Fibroblast of mammary gland (primary cell): ENCODE results near the gene HP.

Experiments
- DNase-seq: peaks from one replicate; pipeline ENCODE4 v3.0.0-alpha.2; 2010; ENCODE audit warnings: low read depth
- H3K4me3 ChIP-seq: 2 replicates; pipeline ENCODE4 v1.5.1; 2011; ENCODE audit warnings: low read depth, mild to moderate bottlenecking, low read length, moderate library complexity; ENCODE audit not compliant: control insufficient read depth
- TF ChIP-seq, protein P1 (sequence below): conservative IDR thresholded peaks from 2 replicates; pipeline ENCODE4 v1.5.1; 2011; ENCODE audit warnings: low read depth, low read length, inconsistent platforms; ENCODE audit not compliant: control insufficient read depth, insufficient read depth

Gene HP

DNA sequence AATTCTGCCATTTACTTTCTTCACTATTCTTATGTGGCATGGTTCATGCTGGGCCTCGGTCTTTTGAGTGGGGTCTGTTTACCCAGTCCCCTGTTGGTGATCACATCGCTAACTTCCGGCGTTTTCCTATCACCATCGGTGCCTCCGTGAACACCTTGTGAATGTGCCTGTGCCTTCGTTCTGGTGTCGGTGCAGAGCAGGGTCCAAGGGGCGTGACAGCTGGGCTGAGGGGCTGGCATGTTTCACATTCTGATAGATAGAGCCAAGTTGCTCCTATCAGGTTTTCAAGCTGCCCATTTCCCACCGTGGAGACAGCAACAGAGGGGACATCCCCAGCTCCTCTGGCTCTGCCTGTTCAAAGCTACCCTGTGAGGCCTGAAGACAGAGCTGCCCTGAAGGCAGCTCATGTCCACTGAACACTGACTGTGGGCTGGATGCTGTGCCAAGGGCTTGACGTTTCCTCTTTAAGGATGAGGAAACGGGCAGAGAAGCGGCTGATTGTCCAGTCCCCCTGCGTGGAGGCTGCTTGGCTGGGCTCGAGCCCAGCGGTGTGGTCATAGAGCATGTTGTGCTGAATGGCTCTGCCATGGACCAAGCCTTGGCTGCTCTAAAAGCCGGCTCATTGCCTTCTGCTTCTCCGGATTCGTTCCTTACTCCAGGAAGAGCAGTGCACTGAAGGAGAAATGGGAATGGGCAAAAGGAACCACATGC, 28.7 kb upstream of the HP start:
- no peak overlapping the region for H3K4me3 ChIP-seq
- DNase-seq: no peak
- TF ChIP-seq, protein P1, sequence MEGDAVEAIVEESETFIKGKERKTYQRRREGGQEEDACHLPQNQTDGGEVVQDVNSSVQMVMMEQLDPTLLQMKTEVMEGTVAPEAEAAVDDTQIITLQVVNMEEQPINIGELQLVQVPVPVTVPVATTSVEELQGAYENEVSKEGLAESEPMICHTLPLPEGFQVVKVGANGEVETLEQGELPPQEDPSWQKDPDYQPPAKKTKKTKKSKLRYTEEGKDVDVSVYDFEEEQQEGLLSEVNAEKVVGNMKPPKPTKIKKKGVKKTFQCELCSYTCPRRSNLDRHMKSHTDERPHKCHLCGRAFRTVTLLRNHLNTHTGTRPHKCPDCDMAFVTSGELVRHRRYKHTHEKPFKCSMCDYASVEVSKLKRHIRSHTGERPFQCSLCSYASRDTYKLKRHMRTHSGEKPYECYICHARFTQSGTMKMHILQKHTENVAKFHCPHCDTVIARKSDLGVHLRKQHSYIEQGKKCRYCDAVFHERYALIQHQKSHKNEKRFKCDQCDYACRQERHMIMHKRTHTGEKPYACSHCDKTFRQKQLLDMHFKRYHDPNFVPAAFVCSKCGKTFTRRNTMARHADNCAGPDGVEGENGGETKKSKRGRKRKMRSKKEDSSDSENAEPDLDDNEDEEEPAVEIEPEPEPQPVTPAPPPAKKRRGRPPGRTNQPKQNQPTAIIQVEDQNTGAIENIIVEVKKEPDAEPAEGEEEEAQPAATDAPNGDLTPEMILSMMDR: no peak

DNA sequence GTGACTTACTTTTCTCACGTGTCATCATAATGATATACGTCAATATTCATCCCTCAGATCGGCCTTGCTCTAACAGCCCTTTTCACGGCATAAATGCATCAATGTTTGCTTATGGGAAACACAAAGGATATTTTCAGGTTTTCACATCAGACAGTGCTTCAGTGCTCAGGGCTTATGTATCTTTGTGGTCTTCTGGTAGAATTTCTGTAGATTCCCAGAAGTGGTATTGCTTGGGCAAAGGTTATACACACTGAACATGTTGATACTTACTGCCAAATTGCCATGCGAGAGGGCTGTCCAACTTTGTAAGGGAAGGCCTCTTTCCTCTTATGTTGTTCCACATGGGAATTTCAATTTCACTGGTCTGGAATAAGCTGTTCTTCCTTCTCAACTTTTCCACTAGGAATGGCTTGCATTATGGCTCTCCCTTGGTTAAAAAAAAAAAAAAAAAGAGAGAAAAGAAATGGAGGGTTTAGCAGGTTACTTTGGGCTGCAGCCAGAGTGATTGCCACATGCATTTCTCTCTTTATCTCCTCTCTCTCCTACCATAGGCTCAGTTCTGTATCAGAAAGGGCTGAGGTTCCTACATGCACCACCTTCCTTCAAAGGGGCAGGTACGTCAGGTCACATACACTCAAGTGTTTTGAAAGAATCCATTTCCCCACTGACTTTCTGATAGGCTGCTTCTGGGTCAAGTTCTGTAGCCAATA, 26.5 kb upstream of the HP start:
- no peak for DNase-seq
- H3K4me3 ChIP-seq: no peak overlapping the region

DNA sequence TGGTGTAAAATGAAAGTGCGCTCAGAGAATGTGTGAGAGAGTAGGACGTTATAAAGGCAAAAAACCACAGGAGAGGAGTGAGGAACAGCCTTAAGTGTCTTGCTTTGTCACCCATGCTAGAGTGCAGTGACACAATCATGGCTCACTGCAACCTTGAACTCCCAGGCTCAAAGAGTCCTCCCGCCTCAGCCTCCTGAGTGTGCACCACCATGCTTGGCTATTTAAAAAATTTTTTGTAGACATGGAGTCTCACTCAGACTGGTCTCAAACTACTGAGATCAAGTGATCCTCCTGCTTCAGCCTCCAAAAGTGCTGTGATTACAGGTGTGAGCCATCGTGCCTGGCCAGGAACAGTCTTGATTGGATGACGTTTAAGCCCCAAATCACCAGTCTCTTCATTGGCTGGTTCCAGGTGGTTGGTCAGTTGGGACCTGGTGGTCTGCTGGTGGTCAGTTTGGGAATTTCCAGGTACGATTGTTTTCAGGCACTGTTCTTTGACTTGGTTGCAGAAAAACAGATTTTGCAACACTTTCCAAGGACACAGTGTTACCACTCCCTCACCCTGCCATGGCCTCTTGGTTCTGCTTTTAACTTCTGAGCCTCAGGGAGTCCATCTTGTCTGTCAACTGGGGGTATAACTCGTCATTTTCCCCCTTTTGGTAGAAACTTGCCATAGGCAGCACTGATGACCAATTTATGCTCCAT, 24.6 kb upstream of the HP start:
- no peak for DNase-seq
- no peak overlapping the region for H3K4me3 ChIP-seq
- TF ChIP-seq, protein P1: no peak

More for the DNA sequence above, 26.5 kb upstream of the HP start:
- TF ChIP-seq, protein P1: no peak

DNA sequence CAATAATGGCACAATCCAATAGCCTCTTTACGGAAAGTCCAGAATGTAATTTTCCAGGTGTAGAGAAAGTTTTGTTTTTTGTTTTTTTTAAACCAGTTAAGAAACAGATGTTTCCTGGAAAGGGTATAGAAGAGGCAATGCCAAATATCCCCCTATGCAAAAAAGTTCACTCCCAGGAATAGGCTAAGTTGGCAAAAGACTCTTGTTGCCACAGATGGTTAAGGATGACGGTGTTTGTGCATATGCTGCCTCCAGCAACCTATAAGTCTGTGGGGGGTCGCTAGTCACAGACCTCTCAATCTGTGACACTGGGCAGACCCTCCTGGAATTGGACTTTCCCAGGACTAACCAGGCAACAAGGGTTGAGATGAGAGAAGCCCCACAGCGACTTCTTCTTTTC, 20.9 kb upstream of the HP start:
- H3K4me3 ChIP-seq: no peak overlapping the region
- DNase-seq: no peak
- TF ChIP-seq, protein P1: no peak

DNA sequence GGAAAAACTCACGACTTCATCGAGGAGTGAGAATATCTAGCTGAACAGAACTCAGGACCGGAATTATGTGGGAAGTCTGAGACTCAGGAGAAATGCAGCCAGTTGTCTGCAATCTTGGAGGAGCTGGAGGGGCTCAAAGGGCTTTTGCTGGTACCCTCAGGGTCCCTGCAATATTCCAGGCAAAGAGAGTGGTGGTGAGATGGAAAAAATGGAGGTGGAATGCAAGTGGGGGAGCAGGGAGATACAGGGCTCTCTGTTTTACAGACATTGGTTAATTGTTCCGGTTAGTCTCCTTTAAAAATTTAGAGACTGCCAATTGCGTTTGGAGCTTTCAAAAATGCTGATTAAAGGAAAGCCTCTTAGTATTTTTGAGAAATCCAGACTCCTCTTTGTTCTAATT, 18.2 kb upstream of the HP start:
- H3K4me3 ChIP-seq: no peak overlapping the region
- TF ChIP-seq, protein P1: no peak

DNA sequence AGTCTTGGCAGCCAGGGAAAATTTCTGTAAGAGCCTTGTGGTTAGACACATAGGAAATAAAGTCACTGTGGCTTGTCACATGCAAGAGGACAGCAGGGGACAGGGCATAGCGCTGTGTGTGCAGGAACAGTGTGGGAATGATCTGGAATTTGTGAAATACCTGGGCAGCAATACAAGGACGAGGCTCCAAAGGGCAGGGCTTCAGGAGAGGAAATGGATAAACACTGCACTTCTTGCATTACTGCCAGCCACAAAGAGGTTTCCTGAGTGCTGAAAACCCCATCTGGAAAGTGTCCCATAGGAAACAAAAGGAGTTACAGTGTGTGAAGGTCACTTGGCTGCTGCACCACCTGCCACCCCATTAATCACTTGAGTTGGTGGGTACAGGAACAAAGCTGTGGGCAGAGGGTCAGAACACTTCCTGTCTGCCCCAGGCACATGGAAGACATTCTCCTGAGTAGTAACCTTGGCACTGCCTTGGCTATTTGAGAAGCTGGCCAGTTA, 12.1 kb upstream of the HP start:
- TF ChIP-seq, protein P1: no peak
- no peak overlapping the region for H3K4me3 ChIP-seq
- DNase-seq: no peak

More for the DNA sequence above, 18.2 kb upstream of the HP start:
- no peak for DNase-seq
